Hepatocyte (in vitro differentiated cells): ENCODE measurements around the gene TAGLN3.

Source experiments
- CTCF ChIP-seq: fragments of 200-600 bp; sonication (generic); IDR thresholded peaks from 2 replicates; pipeline ENCODE4 v1.5.1; 2016; ENCODE audit warnings: antibody characterized with exemption, mild to moderate bottlenecking; ENCODE audit not compliant: poor library complexity
- EZH2phosphoT487 ChIP-seq: fragments of 200-600 bp; sonication (generic); IDR thresholded peaks from one replicate; pipeline ENCODE4 v1.6.1; 2018; ENCODE audit warnings: antibody characterized with exemption, mild to moderate bottlenecking, low read depth, moderate library complexity; ENCODE audit not compliant: unreplicated experiment, severe bottlenecking

GRCh38 chr3:112056451-112056929 lies 57.8 kb downstream of the TAGLN3 start:
- TF ChIP-seq CTCF (no peak), EZH2phosphoT487 (no peak)
